K562 treated with DMSO at 1 percent for 4 hours (cell line): ENCODE data around the gene PTGER3. TPM values are rescaled to one million over a fixed set of nuclear protein-coding genes. Genes with fewer than 3 reads are reported as not detected.

Experiments
- total RNA-seq: library from RNA; unstranded; fragments of 300-600 nt; gene quantifications from 2 replicates; pipeline ENCODE4 v1.2.3, GENCODE V29; 2022; ENCODE audit not compliant: insufficient read depth

PTGER3 gene
- 24.0 and 33.2 TPM in 2 replicates for total RNA-seq

GRCh38 chr1:71047635-71048607 lies at the start of gene PTGER3:
PTGER3 (minus strand) TSS chr1:71047816; CDS start chr1:71047577, 239 bp downstream.

GRCh38 chr1:71080739-71081696 lies 33.4 kb upstream of the PTGER3 start, which contains the start of gene ZRANB2:
ZRANB2 (minus strand) TSS chr1:71081035; CDS start chr1:71080995, 40 bp downstream.

Other genes starting within 250 kb of the PTGER3 start
- gene ZRANB2, start 33.2 kb upstream of the PTGER3 start, total RNA-seq: 55.5 and 67.1 TPM in 2 replicates